CD14-positive monocyte (primary cell): ENCODE measurements around the gene TEKTIP1. TPM values are rescaled to one million over a fixed set of nuclear protein-coding genes. Genes with fewer than 3 reads are reported as not detected.

ENCODE experiments used
- DNase-seq, 3 donors: peaks; one replicate each; pipeline ENCODE4 v3.0.0-alpha.2; 2011 to 2022
- H2AFZ ChIP-seq: 2 replicates; pipeline ENCODE4 v1.6.0; 2012; ENCODE audit warnings: mild to moderate bottlenecking, low read depth, low read length, inconsistent platforms; ENCODE audit not compliant: insufficient read depth, poor library complexity, severe bottlenecking
- H3K27ac ChIP-seq, 2 donors: 1 replicate in 1 of 2; 2 replicates in 1 of 2; pipeline ENCODE4 v1.5.1; 2012 to 2013; ENCODE audit warnings: low read length in 2 of 2, control low read depth in 1 of 2, inconsistent platforms in 1 of 2, low read depth in 1 of 2, mild to moderate bottlenecking in 1 of 2
- H3K27me3 ChIP-seq, 2 donors: one replicate each; pipeline versions ENCODE4 v1.6.0 to v1.6.1; 2011 to 2013; ENCODE audit warnings: low read length in 2 of 2; ENCODE audit not compliant: control insufficient read depth in 2 of 2, insufficient read depth in 2 of 2
- H3K36me3 ChIP-seq, 2 donors: replicated peaks in 1 of 2; 1 replicate in 1 of 2; 2 replicates in 1 of 2; pipeline versions ENCODE4 v1.5.1 to v1.6.1; 2012 to 2013; ENCODE audit warnings: low read length in 2 of 2, control low read depth in 1 of 2, inconsistent platforms in 1 of 2, mild to moderate bottlenecking in 1 of 2; ENCODE audit not compliant: insufficient read depth in 2 of 2, control insufficient read depth in 1 of 2
- H3K4me1 ChIP-seq, 2 donors: 1 replicate in 1 of 2; 2 replicates in 1 of 2; pipeline versions ENCODE4 v1.5.1 to v1.6.1; 2012 to 2013; ENCODE audit warnings: low read length in 2 of 2, control low read depth in 1 of 2, inconsistent platforms in 1 of 2, mild to moderate bottlenecking in 1 of 2, moderate library complexity in 1 of 2; ENCODE audit not compliant: insufficient read depth in 2 of 2, control insufficient read depth in 1 of 2
- H3K4me2 ChIP-seq: replicated peaks from 2 replicates; pipeline ENCODE3; 2012; ENCODE audit warnings: low read length, moderate library complexity, mild to moderate bottlenecking; ENCODE audit not compliant: poor library complexity, severe bottlenecking; ENCODE audit errors: extremely low read depth
- H3K4me3 ChIP-seq, 3 experiments: fragments of 200-600 bp in 1 of 3; sonication (generic) in 1 of 3; replicated peaks in 1 of 3; 1 replicate in 2 of 3; 2 replicates in 1 of 3; pipeline ENCODE4 v1.5.1; 2011 to 2013; ENCODE audit warnings: low read length in 3 of 3, mild to moderate bottlenecking in 3 of 3, control low read depth in 2 of 3, low read depth in 2 of 3, inconsistent platforms in 1 of 3, moderate library complexity in 1 of 3
- H3K79me2 ChIP-seq: 2 replicates; pipeline ENCODE4 v1.6.0; 2012; ENCODE audit warnings: mild to moderate bottlenecking, control low read depth, inconsistent platforms, low read length, moderate library complexity; ENCODE audit not compliant: insufficient read depth
- H3K9ac ChIP-seq: 2 replicates; pipeline ENCODE4 v1.6.0; 2017; ENCODE audit warnings: low read length, mild to moderate bottlenecking; ENCODE audit not compliant: insufficient read depth, poor library complexity, severe bottlenecking
- H3K9me3 ChIP-seq, 2 donors: replicated peaks in 1 of 2; 1 replicate in 1 of 2; 2 replicates in 1 of 2; pipeline versions ENCODE4 v1.5.1 to v1.6.1; 2012 to 2013; ENCODE audit warnings: low read length in 2 of 2, control low read depth in 1 of 2; ENCODE audit not compliant: control insufficient read depth in 1 of 2, insufficient read depth in 1 of 2
- H4K20me1 ChIP-seq: 2 replicates; pipeline ENCODE4 v1.6.0; 2012; ENCODE audit warnings: mild to moderate bottlenecking, low read length, control low read depth, moderate library complexity; ENCODE audit not compliant: insufficient read depth
- H3K27ac Mint-ChIP-seq, 7 donors: one replicate each; pipeline ENCODE4 v1.8.0; 2020; ENCODE audit warnings: mild to moderate bottlenecking in 7 of 7, mixed read lengths in 7 of 7, moderate library complexity in 6 of 7, inconsistent platforms in 2 of 7
- H3K27me3 Mint-ChIP-seq, 3 donors: one replicate each; pipeline ENCODE4 v1.8.0; 2021 to 2022; ENCODE audit warnings: low read depth in 3 of 3, mild to moderate bottlenecking in 3 of 3, mixed read lengths in 3 of 3, moderate library complexity in 3 of 3, inconsistent platforms in 1 of 3
- H3K36me3 Mint-ChIP-seq, 2 donors: one replicate each; pipeline ENCODE4 v1.8.0; 2020; ENCODE audit warnings: mixed read lengths in 2 of 2, inconsistent platforms in 1 of 2, mild to moderate bottlenecking in 1 of 2
- H3K4me1 Mint-ChIP-seq: one replicate; pipeline ENCODE4 v1.8.0; 2020; ENCODE audit warnings: mild to moderate bottlenecking, mixed read lengths
- H3K4me3 Mint-ChIP-seq, 2 donors: one replicate each; pipeline ENCODE4 v1.8.0; 2020; ENCODE audit warnings: mild to moderate bottlenecking in 2 of 2, mixed read lengths in 2 of 2, moderate library complexity in 1 of 2
- H3K9me3 Mint-ChIP-seq, 7 donors: one replicate each; pipeline ENCODE4 v1.8.0; 2020 to 2022; ENCODE audit warnings: mixed read lengths in 7 of 7, mild to moderate bottlenecking in 6 of 7, moderate library complexity in 6 of 7, inconsistent platforms in 2 of 7
- WGBS: methylation state at CpG from one replicate; pipeline ENCODE4 v1.1.5; 2013; ENCODE audit warnings: missing lambda C conversion rate; ENCODE audit not compliant: insufficient coverage; 5-methylcytosine and 5-hydroxymethylcytosine counted together
- intact Hi-C, 2 donors: fragments of 100-400 bp; cut with micrococcal nuclease; formaldehyde crosslinking; loops; one replicate each; pipeline versions ENCODE4 v1.15.0 to v1.15.1; 2023
- polyA plus RNA-seq, 3 donors: library from polyadenylated mRNA; depleted of rRNA in 1 of 3; unstranded in 2 of 3; stranded (reverse) in 1 of 3; fragments of 300-500 nt in 2 of 3; fragments of >200 nt in 1 of 3; fragmentation: Illumina TruSeq in 2 of 3; gene quantifications; 1 replicate in 2 of 3; 2 replicates in 1 of 3; pipeline ENCODE4 v1.2.3, GENCODE V29; 2012 to 2021
- TF ChIP-seq, protein P1 (sequence below): fragments of 200-600 bp; IDR thresholded peaks from one replicate; pipeline ENCODE4 v1.8.0; 2022; ENCODE audit warnings: antibody characterized with exemption, mild to moderate bottlenecking

The TEKTIP1 gene
- polyA plus RNA-seq, 3 donors, result 1.8 TPM; not detected in 2

DNA sequence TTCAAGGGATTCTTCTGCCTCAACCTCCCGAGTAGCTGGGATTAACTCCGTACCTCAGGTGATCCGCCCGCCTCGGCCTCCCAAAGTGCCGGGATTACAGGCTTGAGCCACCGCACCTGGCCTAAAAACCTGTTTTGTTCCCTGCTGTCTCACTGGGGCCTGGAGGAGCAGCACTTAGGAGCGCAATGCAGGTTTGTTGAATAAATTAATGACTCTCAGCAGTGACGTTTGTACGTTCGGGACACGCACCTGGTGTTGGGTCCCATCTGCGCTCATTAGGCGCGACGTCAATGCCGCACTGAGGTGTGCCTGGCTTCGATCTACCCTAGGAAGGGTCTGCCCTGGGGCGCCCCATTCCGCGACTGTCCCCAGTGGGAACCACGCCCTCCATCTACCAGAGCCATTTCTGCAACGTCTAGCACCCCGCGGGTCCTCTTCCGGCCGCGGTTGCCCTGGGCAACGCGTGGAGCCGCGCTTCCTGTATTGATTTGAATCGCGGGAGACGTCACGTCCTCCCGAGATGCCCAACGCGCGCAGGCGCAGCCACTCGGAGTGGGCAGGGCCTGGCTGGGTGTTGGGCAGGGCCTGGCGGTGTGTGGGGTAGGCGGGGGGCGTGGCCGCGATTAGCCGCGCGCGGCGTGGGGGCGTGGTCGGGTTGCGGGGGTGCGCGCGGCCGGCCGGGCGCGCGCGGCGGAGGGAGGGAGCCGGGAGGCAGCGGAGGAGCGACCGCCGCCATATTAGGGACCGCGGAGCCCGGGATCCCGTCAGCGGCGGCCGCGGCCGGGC lies 33.2 kb upstream of the TEKTIP1 start, which contains the start of gene FZR1:
FZR1 (plus strand) TSS at position 714 of the 786 bp plus-strand sequence. CDS start 16,679 bp downstream, outside the sequence.
- peak within 1 kb of the TSS; percentile 90 for H2AFZ ChIP-seq

More for the DNA sequence above, 33.2 kb upstream of the TEKTIP1 start, which contains the start of gene FZR1:
- H3K9me3 ChIP-seq, result no peaks in the 10 kb centered on the region
- H3K27me3 ChIP-seq, result no peaks in the 10 kb centered on the region
- H3K27ac Mint-ChIP-seq, result peak within 1 kb of the TSS; percentile 94 to 97 (median 96)
- H3K4me2 ChIP-seq, result peak within 1 kb of the TSS; percentile 98
- H3K4me1 ChIP-seq, result peaks cover 23 to 28% of the 10 kb centered on the region in 2 donors
- H3K36me3 Mint-ChIP-seq, result peaks cover 17 to 26% of the 10 kb centered on the region in 2 donors
- intact Hi-C loops, result loop anchor here (5.0 to 10.0 kb wide), 4 partner anchors 47 to 71 kb away; partner anchors contain the start of genes HMG20B (in 1 of the 2) and MFSD12 (in 1 of the 2)
- peak; percentile 99 for DNase-seq
- peaks cover 43% of the 10 kb centered on the region for H3K4me1 Mint-ChIP-seq
- H3K36me3 ChIP-seq, result peaks cover 16 to 18% of the 10 kb centered on the region in 2 donors
- H3K79me2 ChIP-seq, result peaks cover 46% of the 10 kb centered on the region
- H3K27me3 Mint-ChIP-seq, result peaks cover 0 to 3% (median 2%) of the 10 kb centered on the region in 3 donors
- H3K9me3 Mint-ChIP-seq, result peaks cover 0 to 3% (median 0%) of the 10 kb centered on the region in 7 donors
- peak within 1 kb of the TSS; percentile 58 to 92 for H3K27ac ChIP-seq
- peaks cover 25% of the 10 kb centered on the region for H4K20me1 ChIP-seq
- 2% methylated on average over 77 of the region's 79 CpGs for WGBS
- peak within 1 kb of the TSS; percentile 86 to 91 (median 87) for H3K4me3 ChIP-seq
- peak within 1 kb of the TSS; percentile 94 to 95 for H3K4me3 Mint-ChIP-seq
- peak within 1 kb of the TSS; percentile 98 for H3K9ac ChIP-seq
- TF ChIP-seq, protein P1, sequence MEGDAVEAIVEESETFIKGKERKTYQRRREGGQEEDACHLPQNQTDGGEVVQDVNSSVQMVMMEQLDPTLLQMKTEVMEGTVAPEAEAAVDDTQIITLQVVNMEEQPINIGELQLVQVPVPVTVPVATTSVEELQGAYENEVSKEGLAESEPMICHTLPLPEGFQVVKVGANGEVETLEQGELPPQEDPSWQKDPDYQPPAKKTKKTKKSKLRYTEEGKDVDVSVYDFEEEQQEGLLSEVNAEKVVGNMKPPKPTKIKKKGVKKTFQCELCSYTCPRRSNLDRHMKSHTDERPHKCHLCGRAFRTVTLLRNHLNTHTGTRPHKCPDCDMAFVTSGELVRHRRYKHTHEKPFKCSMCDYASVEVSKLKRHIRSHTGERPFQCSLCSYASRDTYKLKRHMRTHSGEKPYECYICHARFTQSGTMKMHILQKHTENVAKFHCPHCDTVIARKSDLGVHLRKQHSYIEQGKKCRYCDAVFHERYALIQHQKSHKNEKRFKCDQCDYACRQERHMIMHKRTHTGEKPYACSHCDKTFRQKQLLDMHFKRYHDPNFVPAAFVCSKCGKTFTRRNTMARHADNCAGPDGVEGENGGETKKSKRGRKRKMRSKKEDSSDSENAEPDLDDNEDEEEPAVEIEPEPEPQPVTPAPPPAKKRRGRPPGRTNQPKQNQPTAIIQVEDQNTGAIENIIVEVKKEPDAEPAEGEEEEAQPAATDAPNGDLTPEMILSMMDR, result no peak
